ENCODE results near the gene DBP.

DBP gene

DNA sequence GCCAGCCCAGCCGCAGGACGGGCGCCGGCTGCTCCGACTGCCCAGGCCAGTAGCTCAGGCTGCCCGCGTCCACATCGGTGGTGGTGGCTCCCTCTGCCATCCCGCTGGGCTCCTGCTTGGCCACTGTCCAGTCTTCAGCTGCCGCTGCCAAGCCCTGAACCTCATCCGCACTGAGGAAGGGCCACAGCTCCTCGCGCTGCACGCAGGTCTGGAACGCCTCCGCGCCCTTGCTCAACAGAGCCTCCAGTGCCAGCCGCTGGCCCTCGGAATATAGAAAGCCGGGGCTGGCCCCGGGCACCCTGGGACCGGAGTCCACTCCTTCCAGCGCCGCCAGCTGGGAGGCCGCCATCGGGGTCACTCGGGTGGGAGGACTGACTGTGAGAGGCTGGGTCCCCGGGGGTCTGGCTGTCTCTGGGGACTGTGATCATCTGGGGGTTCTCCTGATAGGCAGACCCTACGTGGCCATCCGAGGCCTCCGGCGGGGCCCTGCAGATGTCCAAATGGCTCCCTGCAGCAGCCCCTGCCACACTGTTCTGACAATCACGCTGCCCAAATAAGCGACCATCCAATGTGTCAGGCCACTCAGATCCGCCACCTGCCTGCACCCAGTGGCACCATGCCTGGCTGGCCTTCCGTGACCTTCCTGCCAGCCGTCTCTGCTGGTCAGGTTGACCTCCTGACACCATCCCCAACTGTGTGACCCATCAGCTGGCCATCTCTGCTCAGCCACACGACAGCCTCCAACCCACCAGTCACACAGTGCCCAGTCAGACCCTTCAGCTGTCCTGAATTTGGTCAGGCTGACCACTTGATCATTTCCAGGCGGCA is 23.9 kb downstream of the DBP start:
- Histone ChIP-seq H3K9me2 (replicated peaks; ENCODE audit: low read depth, low read length) (no peaks in the 10 kb centered on the region), H3K9me3 (ENCODE audit: insufficient read depth, low read depth, low read length) (no peaks in the 10 kb centered on the region), H3K79me2 (ENCODE audit: insufficient read depth, low read length) (peaks cover 35% of the 10 kb centered on the region), H2AFZ (ENCODE audit: low read length) (no peak overlapping the region), H3F3A (ENCODE audit: low read depth) (no peaks in the 10 kb centered on the region), H3K4me1 (ENCODE audit: insufficient read depth, low read length, poor library complexity, severe bottlenecking) (peaks cover 18% of the 10 kb centered on the region), H3K4me3 (ENCODE audit: low read length, poor library complexity, severe bottlenecking) (no peak overlapping the region), H3K4me2 (ENCODE audit: low read depth, low read length, poor library complexity, severe bottlenecking) (no peak overlapping the region), H3K27me3 (ENCODE audit: insufficient read depth, low read length, poor library complexity, severe bottlenecking) (peaks cover under 1% of the 10 kb centered on the region), H3K9ac (ENCODE audit: low read depth, low read length, poor library complexity, severe bottlenecking) (no peak overlapping the region), H3K36me3 (ENCODE audit: insufficient read depth, low read length) (peaks cover 33% of the 10 kb centered on the region; the same call in 1 of the 2 replicates), H4K20me1 (ENCODE audit: insufficient read depth, low read length, poor library complexity, severe bottlenecking) (peaks cover 39% of the 10 kb centered on the region)
- no peak for TF ChIP-seq EZH2phosphoT487 (IDR thresholded peaks at IDR 0.05; ENCODE audit: borderline replicate concordance)
- TF ChIP-seq, protein P1, sequence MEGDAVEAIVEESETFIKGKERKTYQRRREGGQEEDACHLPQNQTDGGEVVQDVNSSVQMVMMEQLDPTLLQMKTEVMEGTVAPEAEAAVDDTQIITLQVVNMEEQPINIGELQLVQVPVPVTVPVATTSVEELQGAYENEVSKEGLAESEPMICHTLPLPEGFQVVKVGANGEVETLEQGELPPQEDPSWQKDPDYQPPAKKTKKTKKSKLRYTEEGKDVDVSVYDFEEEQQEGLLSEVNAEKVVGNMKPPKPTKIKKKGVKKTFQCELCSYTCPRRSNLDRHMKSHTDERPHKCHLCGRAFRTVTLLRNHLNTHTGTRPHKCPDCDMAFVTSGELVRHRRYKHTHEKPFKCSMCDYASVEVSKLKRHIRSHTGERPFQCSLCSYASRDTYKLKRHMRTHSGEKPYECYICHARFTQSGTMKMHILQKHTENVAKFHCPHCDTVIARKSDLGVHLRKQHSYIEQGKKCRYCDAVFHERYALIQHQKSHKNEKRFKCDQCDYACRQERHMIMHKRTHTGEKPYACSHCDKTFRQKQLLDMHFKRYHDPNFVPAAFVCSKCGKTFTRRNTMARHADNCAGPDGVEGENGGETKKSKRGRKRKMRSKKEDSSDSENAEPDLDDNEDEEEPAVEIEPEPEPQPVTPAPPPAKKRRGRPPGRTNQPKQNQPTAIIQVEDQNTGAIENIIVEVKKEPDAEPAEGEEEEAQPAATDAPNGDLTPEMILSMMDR (conservative IDR thresholded peaks at IDR 0.05; ENCODE audit: low read length): no peak

DNA sequence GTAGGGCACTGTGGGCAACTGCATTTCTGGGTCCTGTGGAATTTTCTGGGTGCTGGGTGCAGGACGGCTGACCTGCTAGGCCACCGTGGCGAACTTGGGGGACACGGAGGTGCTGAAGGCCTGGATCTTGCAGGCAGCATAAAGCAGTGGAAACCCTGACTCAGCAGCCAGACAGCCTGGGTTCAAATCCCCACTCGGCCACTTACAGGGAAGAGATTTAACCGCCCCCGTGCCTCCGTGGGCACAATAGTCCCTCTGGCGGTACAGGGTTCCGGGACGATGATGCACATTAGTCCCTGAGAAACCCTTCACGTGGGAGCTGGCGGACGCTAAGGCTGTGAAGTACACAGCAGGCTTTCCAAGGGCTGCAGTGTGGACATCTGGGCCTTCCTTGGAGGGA is 25.3 kb downstream of the DBP start:
- no peaks in the 10 kb centered on the region for H3F3A ChIP-seq (ENCODE audit: low read depth)
- no peak overlapping the region for H3K4me2 ChIP-seq (ENCODE audit: low read depth, low read length, poor library complexity, severe bottlenecking)
- H3K9me2 ChIP-seq (replicated peaks; ENCODE audit: low read depth, low read length): no peaks in the 10 kb centered on the region
- H3K79me2 ChIP-seq (ENCODE audit: insufficient read depth, low read length): peaks cover 21% of the 10 kb centered on the region
- no peak overlapping the region for H3K9ac ChIP-seq (ENCODE audit: low read depth, low read length, poor library complexity, severe bottlenecking)
- H3K9me3 ChIP-seq (ENCODE audit: insufficient read depth, low read depth, low read length): no peaks in the 10 kb centered on the region
- H3K4me1 ChIP-seq (ENCODE audit: insufficient read depth, low read length, poor library complexity, severe bottlenecking): peaks cover 5% of the 10 kb centered on the region
- no peak overlapping the region for H2AFZ ChIP-seq (ENCODE audit: low read length)
- H4K20me1 ChIP-seq (ENCODE audit: insufficient read depth, low read length, poor library complexity, severe bottlenecking): peaks cover 25% of the 10 kb centered on the region
- peaks cover 24% of the 10 kb centered on the region; the same call in 1 of the 2 replicates for H3K36me3 ChIP-seq (ENCODE audit: insufficient read depth, low read length)
- H3K4me3 ChIP-seq (ENCODE audit: low read length, poor library complexity, severe bottlenecking): no peak overlapping the region
- TF ChIP-seq EZH2phosphoT487 (IDR thresholded peaks at IDR 0.05; ENCODE audit: borderline replicate concordance): no peak
- TF ChIP-seq, protein P1 (conservative IDR thresholded peaks at IDR 0.05; ENCODE audit: low read length): no peak
- H3K27me3 ChIP-seq (ENCODE audit: insufficient read depth, low read length, poor library complexity, severe bottlenecking): no peaks in the 10 kb centered on the region

DNA sequence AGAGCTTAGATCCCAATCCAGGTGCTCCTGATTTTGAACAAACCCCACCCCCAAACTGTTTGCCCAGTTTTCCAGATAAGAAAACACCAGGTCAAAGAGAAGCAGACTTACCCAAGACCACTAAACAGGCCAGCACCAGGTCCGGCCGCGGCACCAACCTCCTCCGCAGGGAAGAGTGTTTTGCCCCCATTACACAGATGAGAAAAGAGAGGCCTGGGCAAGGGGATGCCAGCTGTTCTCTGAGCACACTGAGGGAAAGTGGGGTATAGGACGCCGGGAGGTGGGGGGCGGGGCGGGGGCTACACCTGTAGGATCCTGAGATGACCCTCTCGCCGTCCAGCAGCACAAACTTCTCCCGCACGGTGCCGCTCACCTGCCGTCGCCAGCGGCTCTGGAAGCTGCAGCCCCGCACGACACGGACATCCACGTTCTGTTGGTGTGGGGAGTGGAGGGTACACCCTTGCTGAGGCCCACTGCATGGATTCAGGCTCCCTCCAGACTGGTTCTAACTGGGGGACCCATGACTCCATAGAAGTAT is 27.5 kb downstream of the DBP start:
- no peaks in the 10 kb centered on the region for H3K9me2 ChIP-seq (replicated peaks; ENCODE audit: low read depth, low read length)
- H3K36me3 ChIP-seq (ENCODE audit: insufficient read depth, low read length): peaks cover 2% of the 10 kb centered on the region; the same call in 1 of the 2 replicates
- no peak overlapping the region for H3K4me3 ChIP-seq (ENCODE audit: low read length, poor library complexity, severe bottlenecking)
- no peaks in the 10 kb centered on the region for H3K79me2 ChIP-seq (ENCODE audit: insufficient read depth, low read length)
- no peak overlapping the region for H3K4me2 ChIP-seq (ENCODE audit: low read depth, low read length, poor library complexity, severe bottlenecking)
- no peaks in the 10 kb centered on the region for H3K4me1 ChIP-seq (ENCODE audit: insufficient read depth, low read length, poor library complexity, severe bottlenecking)
- TF ChIP-seq, protein P1 (conservative IDR thresholded peaks at IDR 0.05; ENCODE audit: low read length): no peak
- H3K9me3 ChIP-seq (ENCODE audit: insufficient read depth, low read depth, low read length): no peaks in the 10 kb centered on the region
- H3K27me3 ChIP-seq (ENCODE audit: insufficient read depth, low read length, poor library complexity, severe bottlenecking): no peaks in the 10 kb centered on the region
- H4K20me1 ChIP-seq (ENCODE audit: insufficient read depth, low read length, poor library complexity, severe bottlenecking): peaks cover 3% of the 10 kb centered on the region
- no peak overlapping the region for H2AFZ ChIP-seq (ENCODE audit: low read length)
- no peak overlapping the region for H3K9ac ChIP-seq (ENCODE audit: low read depth, low read length, poor library complexity, severe bottlenecking)
- H3F3A ChIP-seq (ENCODE audit: low read depth): no peaks in the 10 kb centered on the region

Data from Loucy (cell line).